GM19324 (cell line): Measurements from ENCODE around the gene CBR1.
A peak's percentile ranks its signal among the peaks of the same experiment; 100 is the strongest.
"Not testable (repeated sequence)": the region's sequence is repeated elsewhere in the genome, so short reads cannot be mapped to it uniquely, and the experiment has no call there.

Source experiments
- ATAC-seq: cut with Tn5 transposase; IDR thresholded peaks from one replicate; pipeline ENCODE4 v1.9.1; 2021; ENCODE audit warnings: mild to moderate bottlenecking, moderate library complexity; ENCODE audit not compliant: unreplicated experiment, low FRiP score

CBR1 gene

GRCh38 chr21:36047139-36047538 is 22.7 kb upstream of the CBR1 start:
- no peak for ATAC-seq

- no peak for ATAC-seq
These were observed 21.5 kb upstream of the CBR1 start for GRCh38 chr21:36048357-36048756.

- no peak for ATAC-seq
These were observed 16.7 kb upstream of the CBR1 start for GRCh38 chr21:36052860-36053714.

DNA sequence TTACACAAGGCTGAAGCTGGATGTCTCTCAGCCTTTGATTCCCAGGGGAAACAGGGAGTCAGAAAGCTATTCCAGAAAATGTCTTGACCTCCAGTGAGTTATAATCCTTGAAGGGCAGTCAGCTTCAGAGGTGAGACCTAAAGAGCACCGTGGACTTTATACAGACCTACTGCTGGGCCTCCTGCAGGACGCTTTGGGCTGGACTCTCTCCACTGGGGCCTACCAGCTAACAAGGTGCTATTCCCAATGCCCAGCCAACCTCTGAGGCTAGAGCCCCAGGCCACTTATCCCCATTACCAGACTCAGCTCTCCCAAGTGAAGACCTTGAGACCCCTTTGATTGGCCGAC is 16.1 kb upstream of the CBR1 start:
- no peak for ATAC-seq

DNA sequence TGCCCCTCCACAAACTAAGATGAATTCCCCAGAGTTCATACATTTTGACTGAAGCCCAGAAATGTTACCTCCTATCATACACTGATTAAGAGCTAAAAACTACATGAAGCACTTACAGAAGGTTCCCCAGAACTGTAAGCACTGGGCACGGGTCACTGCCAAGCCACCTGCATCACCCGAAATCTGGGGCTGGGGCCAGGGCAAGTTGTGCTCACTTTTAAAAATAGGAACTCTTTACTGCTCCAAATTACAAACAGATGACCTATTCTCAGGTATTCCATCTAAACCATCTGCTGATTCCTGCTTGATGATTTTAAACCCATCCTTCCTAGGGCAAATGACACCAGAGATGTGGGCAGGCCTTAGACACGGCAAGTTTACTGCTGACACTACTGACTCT is 14.3 kb upstream of the CBR1 start:
- ATAC-seq: no peak

- peak; percentile 34 for ATAC-seq
These were observed 10.0 kb upstream of the CBR1 start for GRCh38 chr21:36059823-36060158.

DNA sequence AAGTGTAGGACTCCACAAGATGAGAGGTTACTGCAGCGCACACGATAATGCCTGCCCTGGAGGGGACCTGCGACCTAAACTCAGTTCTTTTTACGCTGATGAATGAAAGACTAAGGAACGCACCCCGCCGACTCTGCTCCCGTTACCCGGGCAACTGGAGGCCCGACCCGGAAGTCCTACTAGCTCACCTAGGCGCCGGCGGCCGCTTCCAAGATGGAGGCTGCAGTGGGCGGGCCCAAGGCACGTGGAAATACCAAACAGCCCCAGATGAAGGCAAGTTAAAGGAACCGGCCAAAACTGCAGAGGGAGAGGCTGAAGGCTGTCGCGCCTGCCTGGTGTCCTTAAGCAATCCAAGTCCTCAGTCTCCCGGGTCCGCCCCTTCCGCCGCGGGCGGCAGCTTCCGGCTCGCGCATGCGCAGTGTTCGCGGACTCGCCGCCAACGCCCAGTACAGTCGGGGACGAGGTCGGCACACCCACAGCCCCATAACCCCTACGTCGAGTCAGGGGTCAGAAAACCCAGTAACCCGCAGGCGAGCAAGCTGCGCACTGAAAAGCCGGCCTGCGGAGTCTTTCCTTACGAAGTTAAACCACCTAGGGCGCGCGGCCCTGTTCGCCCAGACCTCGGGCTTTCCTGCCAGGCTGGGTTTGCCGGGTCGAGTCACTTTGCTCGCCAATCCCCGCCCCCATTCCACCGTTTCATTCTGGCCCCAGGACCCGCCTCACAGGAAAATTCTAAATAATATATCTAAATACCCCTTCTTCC is 9.5 kb upstream of the CBR1 start, which contains the start of gene SETD4:
Gene SETD4 (minus strand): TSS at position 368 of the 763 bp plus-strand sequence. CDS start 1,638 bp downstream, outside the sequence.
- peak; percentile 93 for ATAC-seq

- ATAC-seq: no peak
These were observed 8.4 kb upstream of the CBR1 start for GRCh38 chr21:36061445-36061844.

GRCh38 chr21:36063375-36064084 is 6.3 kb upstream of the CBR1 start:
- no peak for ATAC-seq

GRCh38 chr21:36064085-36064460 is 5.8 kb upstream of the CBR1 start:
- ATAC-seq: no peak

GRCh38 chr21:36065497-36066036 is 4.3 kb upstream of the CBR1 start:
- no peak for ATAC-seq

GRCh38 chr21:36068748-36069398 is 951 bp upstream of the CBR1 start:
- ATAC-seq: no peak

DNA sequence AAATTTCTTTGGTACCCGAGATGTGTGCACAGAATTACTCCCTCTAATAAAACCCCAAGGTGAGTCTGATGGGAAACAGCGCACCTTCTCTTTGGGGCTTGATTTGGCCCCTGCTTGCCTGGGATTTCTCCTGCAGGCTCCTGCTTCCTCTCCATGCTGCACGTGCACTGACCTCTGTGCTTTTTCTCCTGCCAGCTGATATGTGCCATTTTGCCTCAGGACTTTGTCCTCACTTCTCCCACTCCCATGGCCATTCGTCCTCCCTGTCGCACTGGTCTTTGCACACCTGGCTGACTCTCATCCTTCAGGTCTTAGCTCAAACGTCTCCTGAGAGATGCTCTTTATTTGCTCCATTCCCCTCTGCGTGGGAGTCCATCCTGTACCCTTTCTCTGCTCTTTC is 1.2 kb downstream of the CBR1 start:
- ATAC-seq: no peak

DNA sequence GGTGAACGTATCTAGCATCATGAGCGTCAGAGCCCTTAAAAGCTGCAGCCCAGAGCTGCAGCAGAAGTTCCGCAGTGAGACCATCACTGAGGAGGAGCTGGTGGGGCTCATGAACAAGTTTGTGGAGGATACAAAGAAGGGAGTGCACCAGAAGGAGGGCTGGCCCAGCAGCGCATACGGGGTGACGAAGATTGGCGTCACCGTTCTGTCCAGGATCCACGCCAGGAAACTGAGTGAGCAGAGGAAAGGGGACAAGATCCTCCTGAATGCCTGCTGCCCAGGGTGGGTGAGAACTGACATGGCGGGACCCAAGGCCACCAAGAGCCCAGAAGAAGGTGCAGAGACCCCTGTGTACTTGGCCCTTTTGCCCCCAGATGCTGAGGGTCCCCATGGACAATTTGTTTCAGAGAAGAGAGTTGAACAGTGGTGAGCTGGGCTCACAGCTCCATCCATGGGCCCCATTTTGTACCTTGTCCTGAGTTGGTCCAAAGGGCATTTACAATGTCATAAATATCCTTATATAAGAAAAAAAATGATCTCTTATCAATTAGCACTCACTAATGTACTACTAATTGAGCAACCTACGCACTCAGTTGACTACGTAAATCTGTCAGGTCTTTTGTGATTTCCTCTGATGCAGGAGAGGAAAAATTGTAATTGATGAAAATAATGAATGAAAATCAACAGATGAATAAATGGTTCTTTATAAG is 2.8 kb downstream of the CBR1 start:
- no peak for ATAC-seq

GRCh38 chr21:36073181-36073580 is 3.4 kb downstream of the CBR1 start:
- no peak for ATAC-seq

GRCh38 chr21:36073911-36074310 is 4.1 kb downstream of the CBR1 start:
- not testable (repeated sequence) for ATAC-seq

GRCh38 chr21:36075171-36075570 is 5.3 kb downstream of the CBR1 start:
- ATAC-seq: no peak

- ATAC-seq: no peak
These were observed 6.1 kb downstream of the CBR1 start for GRCh38 chr21:36075953-36076352.

DNA sequence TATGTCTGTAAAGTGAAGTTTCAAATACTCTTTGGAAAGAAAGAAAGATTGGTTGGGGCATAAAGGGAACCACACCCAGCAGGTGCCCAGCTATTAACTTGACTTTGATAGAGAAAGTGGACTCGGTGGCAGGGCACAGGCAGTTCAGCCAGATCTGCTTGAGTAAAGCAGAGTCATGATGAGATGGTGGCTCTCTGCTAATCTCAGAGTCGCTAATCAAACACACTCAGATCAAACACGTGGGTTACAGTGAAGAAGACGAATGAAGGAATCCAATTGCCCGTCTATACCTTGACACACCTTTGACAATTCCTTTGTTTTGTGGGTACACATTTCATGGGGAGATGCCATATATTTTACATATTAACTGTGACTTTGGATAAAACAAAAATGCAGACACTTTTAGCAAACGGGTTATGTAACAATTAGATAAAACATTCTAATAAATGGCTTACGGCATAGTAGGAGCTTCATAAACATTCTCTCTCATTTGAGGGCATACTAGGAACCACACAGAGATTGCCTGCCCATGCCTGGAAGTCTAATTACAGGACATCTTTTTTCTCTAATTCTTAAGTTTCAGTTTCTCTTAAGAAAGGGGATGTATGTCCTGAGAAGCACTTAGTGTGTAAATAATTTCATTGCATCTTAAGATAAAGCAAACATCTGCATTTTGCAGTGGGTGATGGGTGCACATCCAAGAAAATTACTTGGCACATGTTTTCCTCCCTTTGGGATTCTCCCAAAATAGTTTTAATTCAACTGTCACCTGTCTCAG is 7.2 kb downstream of the CBR1 start:
- ATAC-seq: no peak
